WTC11 (cell line): ENCODE results near the gene LYZ. TPM values are rescaled to one million over a fixed set of nuclear protein-coding genes. Genes with fewer than 3 reads are reported as not detected.

Experiments
- ATAC-seq: fragments of 200-7000 bp; cut with Tn5 transposase; 2 replicates; pipeline ENCODE4 v1.10.0; 2021; ENCODE audit warnings: mild to moderate bottlenecking, moderate library complexity
- CTCF ChIA-PET: fragments of 300-600 bp; sonication (Branson Sonifier 250); formaldehyde crosslinking; loops from one replicate; lab custom pipeline; 2021; ENCODE audit warnings: antibody characterized with exemption; lab: Charles Lee
- POLR2A ChIA-PET: fragments of 350-600 bp; sonication (Branson Sonifier 250); formaldehyde crosslinking; loops from one replicate; lab custom pipeline; 2021; ENCODE audit warnings: antibody characterized with exemption; lab: Charles Lee
- DNase-seq: peaks from one replicate; pipeline ENCODE4 v3.0.0; 2021; ENCODE audit warnings: low spot score
- H3K27ac Mint-ChIP-seq: 2 replicates; pipeline ENCODE4 v1.8.0; 2021; ENCODE audit warnings: mixed read lengths
- H3K27me3 Mint-ChIP-seq: 2 replicates; pipeline ENCODE4 v1.8.0; 2021; ENCODE audit warnings: low read depth, mild to moderate bottlenecking, moderate library complexity, mixed read lengths
- H3K36me3 Mint-ChIP-seq: 2 replicates; pipeline ENCODE4 v1.8.0; 2021; ENCODE audit warnings: mixed read lengths
- H3K4me1 Mint-ChIP-seq: 2 replicates; pipeline ENCODE4 v1.8.0; 2022; ENCODE audit warnings: mixed read lengths
- H3K4me3 Mint-ChIP-seq: 2 replicates; pipeline ENCODE4 v1.8.0; 2021; ENCODE audit warnings: mild to moderate bottlenecking, moderate library complexity, mixed read lengths
- H3K9me3 Mint-ChIP-seq: 2 replicates; pipeline ENCODE4 v1.8.0; 2021; ENCODE audit warnings: mixed read lengths
- ARID4B ChIP-seq: sonication (generic); formaldehyde crosslinking; IDR thresholded peaks from 2 replicates; pipeline ENCODE4 v1.8.0; 2023; ENCODE audit warnings: missing genetic modification reagents, mild to moderate bottlenecking, borderline replicate concordance
- CREB1 ChIP-seq: sonication (generic); formaldehyde crosslinking; IDR thresholded peaks from 2 replicates; pipeline ENCODE4 v1.8.0; 2023; ENCODE audit warnings: mild to moderate bottlenecking, missing genetic modification reagents
- E2F1 ChIP-seq: sonication (generic); formaldehyde crosslinking; IDR thresholded peaks from 2 replicates; pipeline ENCODE4 v1.8.0; 2022; ENCODE audit warnings: mild to moderate bottlenecking, missing genetic modification reagents
- GTF2I ChIP-seq: fragments of 250-450 bp; sonication (Bioruptor Pico); conservative IDR thresholded peaks from 2 replicates; pipeline ENCODE4 v1.4.0; 2021; ENCODE audit warnings: mild to moderate bottlenecking
- JUN ChIP-seq: sonication (generic); formaldehyde crosslinking; IDR thresholded peaks from 2 replicates; pipeline ENCODE4 v1.8.0; 2023; ENCODE audit warnings: mild to moderate bottlenecking, missing genetic modification reagents
- MXD4 ChIP-seq: fragments of 250-450 bp; sonication (Bioruptor Pico); IDR thresholded peaks from 2 replicates; pipeline ENCODE4 v1.8.0; 2021; ENCODE audit warnings: mild to moderate bottlenecking, moderate library complexity, borderline replicate concordance
- NFE2L1 ChIP-seq: sonication (generic); formaldehyde crosslinking; IDR thresholded peaks from 2 replicates; pipeline ENCODE4 v1.8.1; 2023; ENCODE audit warnings: missing genetic modification reagents
- OVOL2 ChIP-seq: fragments of 250-450 bp; sonication (Bioruptor Pico); IDR thresholded peaks from 2 replicates; pipeline ENCODE4 v1.9.0; 2021; ENCODE audit warnings: mild to moderate bottlenecking, borderline replicate concordance
- SMAD3 ChIP-seq: sonication (generic); formaldehyde crosslinking; IDR thresholded peaks from 2 replicates; pipeline ENCODE4 v1.8.0; 2022; ENCODE audit warnings: missing genetic modification reagents, mild to moderate bottlenecking, borderline replicate concordance
- TEAD1 ChIP-seq: sonication (generic); formaldehyde crosslinking; IDR thresholded peaks from 2 replicates; pipeline ENCODE4 v1.8.0; 2022; ENCODE audit warnings: mild to moderate bottlenecking, missing genetic modification reagents
- ZMAT4 ChIP-seq: fragments of 250-450 bp; sonication (Bioruptor Pico); IDR thresholded peaks from 2 replicates; pipeline ENCODE4 v1.9.0; 2021; ENCODE audit warnings: mild to moderate bottlenecking
- ZNF232 ChIP-seq: sonication (generic); formaldehyde crosslinking; IDR thresholded peaks from 2 replicates; pipeline ENCODE4 v1.8.0; 2022; ENCODE audit warnings: mild to moderate bottlenecking, missing genetic modification reagents
- ZNF263 ChIP-seq: sonication (generic); formaldehyde crosslinking; IDR thresholded peaks from 2 replicates; pipeline ENCODE4 v1.8.1; 2022; ENCODE audit warnings: low read depth, mild to moderate bottlenecking, moderate library complexity, missing genetic modification reagents
- ZNF281 ChIP-seq: sonication (generic); formaldehyde crosslinking; IDR thresholded peaks from 2 replicates; pipeline ENCODE4 v1.8.0; 2023; ENCODE audit warnings: mild to moderate bottlenecking, missing genetic modification reagents
- ZSCAN18 ChIP-seq: fragments of 250-450 bp; sonication (Bioruptor Pico); IDR thresholded peaks from 2 replicates; pipeline ENCODE4 v2.1.2; 2022; ENCODE audit warnings: mild to moderate bottlenecking, moderate library complexity
- total RNA-seq: library from RNA; stranded (reverse); gene quantifications from 3 replicates; pipeline ENCODE4 v1.2.3, GENCODE V29; 2021

LYZ gene
- total RNA-seq, 1 experiment from 2014 or later, result 1.0 TPM

GRCh38 chr12:69341328-69341727, 6.9 kb upstream of the LYZ start:
- Mint-ChIP-seq H3K9me3 (no peaks in the 10 kb centered on the region), H3K36me3 (no peaks in the 10 kb centered on the region), H3K4me3 (no peak overlapping the region), H3K27ac (no peak overlapping the region), H3K27me3 (no peaks in the 10 kb centered on the region), H3K4me1 (no peaks in the 10 kb centered on the region)
- TF ChIP-seq ZNF232 (CRISPR knock-in tag), result no peak
- no peak for TF ChIP-seq ARID4B (CRISPR knock-in tag)
- TF ChIP-seq E2F1 (CRISPR knock-in tag), result no peak
- no peak for TF ChIP-seq NFE2L1 (CRISPR knock-in tag)
- no peak for ATAC-seq
- POLR2A ChIA-PET, result no interaction called here
- CTCF ChIA-PET, result interaction anchor here (1.3 kb wide), 1 partner anchor 11 kb away, joined by 3 read pairs; no protein-coding TSS in a partner anchor
- DNase-seq, result no peak

GRCh38 chr12:69342421-69342820, 5.8 kb upstream of the LYZ start:
- no peaks in the 10 kb centered on the region for H3K27me3 Mint-ChIP-seq
- ChIA-PET POLR2A (no interaction called here), CTCF (interaction anchor here (0.7 to 1.4 kb wide), 4 partner anchors 12 to 229 kb away, joined by 3 to 4 read pairs (median 4); no protein-coding TSS in a partner anchor)
- no peak overlapping the region for H3K4me3 Mint-ChIP-seq
- no peak overlapping the region for H3K27ac Mint-ChIP-seq
- H3K36me3 Mint-ChIP-seq, result no peaks in the 10 kb centered on the region
- DNase-seq, result no peak
- no peaks in the 10 kb centered on the region for H3K9me3 Mint-ChIP-seq
- ATAC-seq, result no peak
- no peak for TF ChIP-seq ZNF281 (CRISPR knock-in tag)
- no peak for TF ChIP-seq JUN (CRISPR knock-in tag)
- no peak for TF ChIP-seq SMAD3
- TF ChIP-seq ZSCAN18 (CRISPR knock-in tag), result no peak
- TF ChIP-seq OVOL2 (CRISPR knock-in tag), result no peak
- TF ChIP-seq ZNF232 (CRISPR knock-in tag), result no peak
- TF ChIP-seq ZNF263 (CRISPR knock-in tag), result no peak
- TF ChIP-seq GTF2I (CRISPR knock-in tag), result no peak
- TF ChIP-seq TEAD1, result no peak
- TF ChIP-seq ZMAT4, result no peak
- TF ChIP-seq CREB1, result no peak
- no peak for TF ChIP-seq MXD4
- H3K4me1 Mint-ChIP-seq, result no peaks in the 10 kb centered on the region
